ENCODE measurements around the gene LIPG. TPM values are rescaled to one million over a fixed set of nuclear protein-coding genes. Genes with fewer than 3 reads are reported as not detected.

LIPG gene
- total RNA-seq, 2 donors from 2014 or later, result 2.8 to 30.5 TPM

DNA sequence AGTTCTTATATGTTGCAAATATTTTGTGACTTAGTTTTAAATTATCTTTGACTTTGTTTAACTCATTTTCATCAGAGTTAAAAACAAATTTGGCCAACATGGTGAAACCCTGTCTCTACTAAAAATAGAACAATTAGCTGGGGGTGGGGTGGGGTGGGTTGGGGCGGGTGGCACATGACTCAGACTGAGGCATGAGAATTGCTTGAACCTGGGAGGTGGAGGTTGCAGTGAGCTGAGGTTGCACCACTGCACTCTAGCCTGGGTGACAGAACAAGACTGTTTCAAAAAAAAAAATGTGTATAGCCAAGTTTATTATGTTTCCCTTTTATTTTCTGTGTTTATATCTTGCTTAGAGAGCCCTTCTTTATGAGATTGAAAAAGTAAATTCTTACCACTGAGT lies 14.2 kb upstream of the LIPG start:
- H3K27me3 ChIP-seq (replicated peaks; ENCODE audit: insufficient read depth), result no peaks in the 10 kb centered on the region
- H3K36me3 ChIP-seq, result no peaks in the 10 kb centered on the region
- ATAC-seq (ENCODE audit: insufficient number of reproducible peaks, low FRiP score, low read depth) (no peak), DNase-seq (ENCODE audit: low spot score) (no peak)
- no peak overlapping the region for H3K4me3 ChIP-seq
- no peaks in the 10 kb centered on the region for H3K9me3 ChIP-seq
- TF ChIP-seq, protein P1, sequence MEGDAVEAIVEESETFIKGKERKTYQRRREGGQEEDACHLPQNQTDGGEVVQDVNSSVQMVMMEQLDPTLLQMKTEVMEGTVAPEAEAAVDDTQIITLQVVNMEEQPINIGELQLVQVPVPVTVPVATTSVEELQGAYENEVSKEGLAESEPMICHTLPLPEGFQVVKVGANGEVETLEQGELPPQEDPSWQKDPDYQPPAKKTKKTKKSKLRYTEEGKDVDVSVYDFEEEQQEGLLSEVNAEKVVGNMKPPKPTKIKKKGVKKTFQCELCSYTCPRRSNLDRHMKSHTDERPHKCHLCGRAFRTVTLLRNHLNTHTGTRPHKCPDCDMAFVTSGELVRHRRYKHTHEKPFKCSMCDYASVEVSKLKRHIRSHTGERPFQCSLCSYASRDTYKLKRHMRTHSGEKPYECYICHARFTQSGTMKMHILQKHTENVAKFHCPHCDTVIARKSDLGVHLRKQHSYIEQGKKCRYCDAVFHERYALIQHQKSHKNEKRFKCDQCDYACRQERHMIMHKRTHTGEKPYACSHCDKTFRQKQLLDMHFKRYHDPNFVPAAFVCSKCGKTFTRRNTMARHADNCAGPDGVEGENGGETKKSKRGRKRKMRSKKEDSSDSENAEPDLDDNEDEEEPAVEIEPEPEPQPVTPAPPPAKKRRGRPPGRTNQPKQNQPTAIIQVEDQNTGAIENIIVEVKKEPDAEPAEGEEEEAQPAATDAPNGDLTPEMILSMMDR (IDR thresholded peaks at IDR 0.05), result no peak
- H3K27ac ChIP-seq, result no peak overlapping the region
- no peaks in the 10 kb centered on the region for H3K4me1 ChIP-seq (ENCODE audit: control insufficient read depth in 1 of 2, low read depth in 2 of 2)

DNA sequence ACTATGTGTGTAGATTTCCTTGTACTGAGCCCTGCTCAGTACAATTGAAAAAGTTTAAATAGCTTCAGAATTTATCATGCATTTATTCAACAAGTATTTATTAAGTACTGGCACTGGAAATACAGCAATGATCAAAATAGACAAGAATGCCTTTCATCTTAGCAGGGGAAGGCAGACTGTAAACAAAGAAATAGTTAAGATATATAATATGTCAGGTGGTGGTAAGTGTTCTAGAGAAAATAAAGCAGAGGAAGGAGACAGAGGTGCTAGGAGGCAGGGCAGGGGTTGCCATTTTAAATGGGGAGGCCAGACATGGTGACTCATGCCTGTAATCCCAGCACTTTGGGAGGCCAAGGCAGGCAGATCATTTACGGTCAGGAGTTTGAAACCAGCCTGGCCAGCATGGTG lies 13.6 kb upstream of the LIPG start:
- no peak overlapping the region for H3K4me3 ChIP-seq
- DNase-seq (ENCODE audit: low spot score) (no peak), ATAC-seq (ENCODE audit: insufficient number of reproducible peaks, low FRiP score, low read depth) (no peak)
- TF ChIP-seq, protein P1 (IDR thresholded peaks at IDR 0.05), result no peak
- no peaks in the 10 kb centered on the region for H3K9me3 ChIP-seq
- no peaks in the 10 kb centered on the region for H3K4me1 ChIP-seq (ENCODE audit: control insufficient read depth in 1 of 2, low read depth in 2 of 2)
- no peaks in the 10 kb centered on the region for H3K27me3 ChIP-seq (replicated peaks; ENCODE audit: insufficient read depth)
- no peak overlapping the region for H3K27ac ChIP-seq
- H3K36me3 ChIP-seq, result no peaks in the 10 kb centered on the region

DNA sequence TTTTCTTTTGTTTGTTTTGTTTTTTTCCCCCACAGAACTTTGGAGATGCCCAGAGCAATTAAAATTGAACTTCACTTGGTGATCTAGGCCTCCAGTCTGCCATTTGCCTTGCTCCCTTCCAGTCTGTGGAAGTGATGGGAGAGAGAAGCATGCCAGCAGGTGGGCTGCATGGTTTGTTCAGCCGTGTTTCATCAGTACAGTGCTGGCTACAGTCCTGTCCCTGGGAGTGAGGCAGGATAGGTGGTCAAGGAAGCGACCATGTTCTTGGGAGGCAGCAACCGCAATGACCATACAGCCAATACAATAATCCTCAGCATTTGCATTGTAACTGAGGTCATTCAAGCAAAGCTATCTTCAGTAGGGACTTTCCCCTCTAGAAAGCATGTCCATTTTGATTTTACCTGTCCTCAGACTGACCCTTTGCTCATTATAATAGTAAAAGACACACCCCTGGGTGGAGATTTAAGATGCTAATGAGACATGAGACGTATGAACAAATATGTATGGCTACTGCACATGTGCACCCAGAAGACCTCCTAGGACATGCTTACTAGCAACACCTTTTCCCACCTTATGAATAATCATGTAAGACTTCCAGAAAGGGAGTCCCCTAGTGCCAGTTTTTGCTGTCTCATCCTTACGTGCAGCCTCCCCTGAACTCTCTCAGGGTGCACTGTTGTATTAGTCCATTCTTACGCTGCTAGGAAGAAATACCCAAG lies 11.1 kb upstream of the LIPG start:
- no peaks in the 10 kb centered on the region for H3K9me3 ChIP-seq
- no peaks in the 10 kb centered on the region for H3K4me1 ChIP-seq (ENCODE audit: control insufficient read depth in 1 of 2, low read depth in 2 of 2)
- H3K4me3 ChIP-seq, result no peak overlapping the region
- H3K36me3 ChIP-seq, result no peaks in the 10 kb centered on the region
- ATAC-seq (ENCODE audit: insufficient number of reproducible peaks, low FRiP score, low read depth) (no peak), DNase-seq (ENCODE audit: low spot score) (no peak)
- no peaks in the 10 kb centered on the region for H3K27me3 ChIP-seq (replicated peaks; ENCODE audit: insufficient read depth)
- no peak overlapping the region for H3K27ac ChIP-seq
- TF ChIP-seq, protein P1 (IDR thresholded peaks at IDR 0.05), result no peak

DNA sequence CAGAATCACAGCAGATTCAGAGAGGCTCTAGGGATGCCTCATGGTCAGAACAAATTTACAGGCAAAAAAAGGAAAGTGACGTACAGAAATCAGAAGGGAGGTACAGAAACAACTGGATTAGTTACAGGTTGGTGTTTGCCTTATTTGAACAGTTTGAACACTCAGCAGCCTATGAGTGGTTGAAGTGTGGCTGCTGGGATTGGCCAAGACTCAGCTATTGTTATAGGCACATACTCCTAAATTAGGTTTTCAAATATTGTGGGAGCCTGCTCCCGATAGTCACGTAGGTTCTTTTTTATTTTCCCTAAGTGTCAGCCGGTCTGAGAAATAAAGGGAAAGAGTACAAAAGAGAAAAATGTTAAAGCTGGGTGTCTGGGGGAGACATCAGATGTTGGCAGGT lies 8.9 kb upstream of the LIPG start:
- TF ChIP-seq, protein P1 (IDR thresholded peaks at IDR 0.05), result no peak
- no peak overlapping the region for H3K4me3 ChIP-seq
- ATAC-seq (ENCODE audit: insufficient number of reproducible peaks, low FRiP score, low read depth), result no peak
- H3K4me1 ChIP-seq (ENCODE audit: control insufficient read depth in 1 of 2, low read depth in 2 of 2), result no peaks in the 10 kb centered on the region
- H3K36me3 ChIP-seq, result no peaks in the 10 kb centered on the region
- no peak for DNase-seq (ENCODE audit: low spot score)
- H3K9me3 ChIP-seq, result no peaks in the 10 kb centered on the region
- H3K27ac ChIP-seq, result no peak overlapping the region
- H3K27me3 ChIP-seq (replicated peaks; ENCODE audit: insufficient read depth), result no peaks in the 10 kb centered on the region

DNA sequence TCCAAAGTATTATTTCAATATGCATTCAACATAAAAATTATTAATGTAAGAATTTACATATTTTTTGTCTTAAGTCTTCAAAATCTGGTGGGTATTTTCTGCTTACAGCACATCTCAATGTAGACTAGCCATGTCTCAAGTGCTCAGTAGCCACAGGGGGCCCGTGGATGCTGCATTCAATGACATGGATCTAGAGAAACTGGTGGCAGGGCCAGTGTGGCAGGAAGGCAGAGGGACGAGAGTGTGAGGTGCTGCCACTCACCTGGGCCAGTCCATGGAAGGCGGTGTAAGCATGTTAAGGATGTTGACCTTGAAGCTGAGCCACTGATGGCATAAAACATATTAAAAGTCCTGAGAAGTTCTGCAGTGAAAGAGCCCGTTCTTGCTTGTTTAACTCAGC lies 6.2 kb upstream of the LIPG start:
- no peaks in the 10 kb centered on the region for H3K36me3 ChIP-seq
- no peak overlapping the region for H3K27ac ChIP-seq
- DNase-seq (ENCODE audit: low spot score) (no peak), ATAC-seq (ENCODE audit: insufficient number of reproducible peaks, low FRiP score, low read depth) (no peak)
- H3K4me1 ChIP-seq (ENCODE audit: control insufficient read depth in 1 of 2, low read depth in 2 of 2), result peaks cover 0 to 3% of the 10 kb centered on the region in 2 donors
- TF ChIP-seq, protein P1 (IDR thresholded peaks at IDR 0.05), result no peak
- no peaks in the 10 kb centered on the region for H3K27me3 ChIP-seq (replicated peaks; ENCODE audit: insufficient read depth)
- H3K4me3 ChIP-seq, result no peak overlapping the region
- no peaks in the 10 kb centered on the region for H3K9me3 ChIP-seq

Data from thoracic aorta (tissue), 2 donors.